Stimulated activated CD4-positive, alpha-beta T cell treated with anti-CD3 and anti-CD28 coated beads, Interleukin-1b, Interleukin-23, amount 100 ng/mL, for 4 hours (primary cell): ENCODE results near the gene OR51B4.
"Not testable (repeated sequence)": the region's sequence is repeated elsewhere in the genome, so short reads cannot be mapped to it uniquely, and the experiment has no call there.

Experiments used
- DNase-seq, 2 donors: peaks; one replicate each; pipeline ENCODE4 v3.0.0-alpha.2; 2020; ENCODE audit warnings: low read depth in 2 of 2

The OR51B4 gene

DNA sequence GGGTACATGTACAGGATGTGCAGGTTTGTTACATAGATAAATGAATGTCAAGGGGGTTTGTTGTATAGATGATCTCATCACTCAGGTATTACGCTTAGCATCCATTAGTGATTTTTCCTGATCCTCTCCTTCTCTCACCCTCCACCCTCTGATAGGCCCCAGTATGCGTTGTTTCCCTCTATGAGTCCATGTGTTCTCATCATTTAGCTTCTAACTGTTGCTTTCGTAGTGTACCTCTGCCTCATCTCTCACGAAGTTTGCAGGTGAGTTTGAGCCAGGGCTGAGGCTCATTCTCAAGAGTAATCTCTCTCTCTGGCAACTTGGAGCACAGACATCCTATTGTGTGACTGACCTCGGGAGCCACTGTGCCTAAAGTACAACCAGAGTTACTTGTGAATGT is 27.4 kb downstream of the OR51B4 start:
- DNase-seq: no peak

DNA sequence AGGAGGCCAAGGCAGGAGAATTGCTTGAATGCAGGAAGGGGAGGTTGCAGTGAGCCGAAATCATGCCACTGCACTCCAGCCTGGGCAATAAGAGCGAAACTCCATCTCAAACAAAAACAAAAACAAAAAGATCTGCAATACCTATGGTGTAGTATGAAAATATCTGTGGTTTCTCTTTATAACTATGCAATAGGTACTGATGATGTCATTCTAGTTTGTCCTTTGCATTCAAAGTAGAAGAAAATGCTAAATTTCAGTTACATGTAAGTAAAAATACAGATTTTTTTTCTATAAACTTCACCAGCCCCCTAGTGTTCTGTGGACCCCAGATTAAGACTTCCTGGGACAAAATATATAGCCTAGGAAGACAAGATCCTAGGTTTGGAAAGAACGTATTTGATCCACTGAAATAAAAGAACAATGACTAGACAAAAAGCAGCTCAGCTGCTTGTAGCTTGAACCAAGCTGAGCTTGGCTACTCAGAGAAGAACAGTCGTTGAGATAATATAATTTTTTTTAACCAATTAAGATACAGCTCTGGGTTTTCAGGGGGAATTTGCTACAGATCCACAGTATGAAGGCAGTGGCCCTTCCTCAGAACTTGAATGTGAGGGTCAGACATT is 29.2 kb downstream of the OR51B4 start:
- DNase-seq: no peak

DNA sequence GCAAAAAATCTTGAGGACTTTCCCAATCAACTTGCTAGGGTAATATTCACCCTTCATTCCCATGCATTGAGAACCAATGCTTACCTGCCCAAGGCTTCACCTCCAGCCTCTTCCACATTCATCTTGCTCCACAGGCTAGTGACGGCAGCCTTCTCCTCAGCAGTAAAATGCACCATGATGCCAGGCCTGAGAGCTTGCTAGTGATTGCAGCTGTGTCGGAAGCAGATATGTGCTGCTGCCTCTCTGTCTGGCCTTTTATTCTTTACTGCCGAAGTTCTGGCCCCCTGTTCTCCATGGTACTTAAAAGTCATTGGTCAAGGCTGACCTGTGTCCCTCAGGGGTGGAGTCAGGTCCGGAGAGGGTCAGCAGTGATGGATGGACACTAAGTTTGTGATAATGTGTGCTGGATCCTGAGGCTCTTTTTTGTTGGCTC is 32.0 kb downstream of the OR51B4 start, which contains the start of gene HBE1:
Gene HBE1, minus strand, starts transcription at position 231 of the 433 bp plus-strand sequence. Its CDS starts 55 bp downstream, at position 176.
- DNase-seq: no peak

DNA sequence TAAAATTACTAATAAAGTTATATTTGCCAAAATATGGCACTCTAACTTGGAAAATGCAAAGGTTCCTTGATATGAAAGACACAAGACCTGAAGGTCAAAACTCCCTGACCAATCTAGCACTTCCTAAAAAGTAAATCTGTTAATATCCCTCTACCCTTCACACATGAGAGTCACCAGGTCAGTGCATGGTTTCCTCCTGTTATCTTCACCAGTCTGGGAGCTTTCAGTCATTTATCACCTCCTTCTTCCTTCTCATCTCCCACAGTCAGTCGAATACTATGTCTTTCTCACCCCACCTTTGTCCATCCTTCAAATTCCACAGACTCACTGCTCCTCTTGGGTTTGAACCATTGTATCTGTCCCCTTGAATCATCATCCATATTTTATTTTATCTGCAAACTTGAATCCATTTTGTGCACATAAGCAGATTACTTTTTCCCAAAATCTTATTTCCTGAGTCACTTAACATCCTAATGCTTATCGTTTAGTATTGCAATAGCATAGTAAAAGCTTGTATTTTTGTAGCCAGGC is 34.6 kb downstream of the OR51B4 start:
- no peak for DNase-seq

DNA sequence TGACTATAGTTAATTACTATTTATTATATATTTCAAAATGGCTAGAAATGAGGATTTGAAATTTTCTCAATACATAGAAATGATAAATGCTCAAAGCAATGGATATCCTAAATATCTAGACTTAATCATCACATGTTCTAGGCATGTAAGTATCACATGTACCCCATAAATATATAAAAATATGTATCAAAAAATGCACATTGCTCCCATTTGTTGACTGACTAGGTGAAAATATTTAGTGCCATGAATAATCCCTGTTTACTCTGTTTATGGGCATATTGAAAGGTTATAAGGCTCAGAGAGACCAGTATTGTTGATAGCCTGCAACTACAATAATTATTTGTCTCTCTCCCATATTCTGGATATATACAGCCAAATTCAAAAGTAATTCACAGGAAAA is 35.1 kb downstream of the OR51B4 start:
- DNase-seq: no peak

DNA sequence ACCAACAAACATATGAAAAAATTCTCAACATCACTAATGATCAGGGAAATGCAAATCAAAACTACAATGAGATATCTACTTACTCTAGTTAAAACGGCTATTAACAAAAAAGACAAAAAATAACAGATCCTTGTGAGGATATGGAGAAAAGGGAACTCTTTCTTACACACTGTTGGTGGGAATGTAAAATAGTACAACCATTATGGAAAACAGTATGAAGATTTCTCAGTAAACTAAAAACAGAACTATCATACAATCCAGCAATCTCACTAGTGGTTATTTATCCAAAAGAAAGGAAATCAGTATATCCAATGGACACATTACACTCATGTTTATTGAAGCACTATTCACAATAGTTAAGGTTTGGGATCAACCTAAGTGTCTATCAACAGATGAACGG is 35.9 kb downstream of the OR51B4 start:
- DNase-seq: no peak

DNA sequence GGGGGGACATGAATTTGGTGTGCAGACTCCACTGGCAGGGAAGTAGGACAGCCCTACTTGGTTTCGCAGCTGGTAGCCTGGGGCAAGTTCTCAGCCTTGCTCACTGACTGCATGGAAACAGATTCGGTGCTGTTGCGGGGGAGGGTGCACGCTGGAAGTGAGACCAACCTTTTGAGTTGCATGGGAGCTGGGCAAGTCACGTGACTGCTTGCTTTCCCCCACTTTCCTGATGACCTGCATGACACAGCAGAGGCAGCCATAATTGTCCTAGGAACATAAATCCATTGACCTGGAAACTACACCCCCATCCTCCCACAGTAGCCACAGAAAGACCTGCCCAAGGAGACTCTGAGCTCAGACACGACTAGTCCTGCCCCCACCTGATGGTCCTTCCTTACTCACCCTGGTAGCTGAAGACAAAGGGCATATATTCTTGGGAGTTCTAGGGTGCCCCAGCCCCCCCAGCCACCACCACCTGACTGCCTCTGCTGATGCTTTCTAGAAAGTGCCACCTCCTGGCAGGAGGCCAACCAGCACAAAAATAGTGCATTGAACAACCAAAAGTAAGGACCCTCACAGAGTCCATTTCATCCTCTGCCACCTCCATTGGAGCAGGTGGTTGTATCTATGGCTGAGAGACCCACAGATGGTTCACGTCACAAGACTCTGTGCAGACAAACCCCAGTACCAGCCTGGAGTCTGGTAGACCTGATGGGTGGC is 43.0 kb downstream of the OR51B4 start:
- DNase-seq: no peak

DNA sequence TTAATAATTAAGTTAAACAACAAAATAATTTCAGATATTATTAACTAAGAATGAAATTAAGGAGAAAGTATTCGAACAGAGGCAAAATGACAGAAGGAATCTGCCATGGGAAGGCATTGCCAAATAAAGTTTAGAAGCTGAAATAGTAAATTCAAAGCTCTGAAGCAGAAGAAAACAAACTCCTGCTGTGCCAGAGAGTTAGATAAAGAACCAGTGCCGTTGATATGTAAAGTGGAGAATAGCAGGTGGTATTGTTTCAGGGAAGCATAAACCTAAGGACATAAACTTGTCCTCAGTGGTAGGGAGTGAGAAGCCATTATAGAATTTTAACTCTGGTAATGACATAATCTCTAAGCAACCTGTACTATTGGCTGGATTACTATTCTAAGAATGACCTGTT is 44.5 kb downstream of the OR51B4 start:
- DNase-seq: no peak

DNA sequence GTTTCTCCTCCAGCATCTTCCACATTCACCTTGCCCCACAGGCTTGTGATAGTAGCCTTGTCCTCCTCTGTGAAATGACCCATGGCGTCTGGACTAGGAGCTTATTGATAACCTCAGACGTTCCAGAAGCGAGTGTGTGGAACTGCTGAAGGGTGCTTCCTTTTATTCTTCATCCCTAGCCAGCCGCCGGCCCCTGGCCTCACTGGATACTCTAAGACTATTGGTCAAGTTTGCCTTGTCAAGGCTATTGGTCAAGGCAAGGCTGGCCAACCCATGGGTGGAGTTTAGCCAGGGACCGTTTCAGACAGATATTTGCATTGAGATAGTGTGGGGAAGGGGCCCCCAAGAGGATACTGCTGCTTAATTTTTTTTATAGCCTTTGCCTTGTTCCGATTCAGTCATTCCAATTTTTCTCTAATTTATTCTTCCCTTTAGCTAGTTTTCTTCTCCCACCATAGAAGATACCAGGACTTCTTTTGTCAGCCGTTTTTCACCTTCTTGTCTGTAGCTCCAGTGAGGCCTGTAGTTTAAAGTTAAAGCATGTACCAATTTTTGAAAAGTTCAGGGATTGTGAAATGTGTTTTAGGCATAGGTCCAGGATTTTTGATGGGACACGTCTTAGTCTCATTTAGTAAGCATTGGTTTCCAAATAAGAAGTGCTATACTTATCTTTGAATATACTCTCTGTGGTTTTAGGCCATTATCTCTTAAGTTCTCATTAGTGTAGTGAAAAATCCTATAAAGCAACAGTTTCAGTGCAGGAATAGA is 46.9 kb downstream of the OR51B4 start, which contains the start of gene HBG2:
Gene HBG2, minus strand, starts transcription at position 136 of the 768 bp plus-strand sequence. Its CDS starts 53 bp downstream, at position 83.
- not testable (repeated sequence) for DNase-seq

DNA sequence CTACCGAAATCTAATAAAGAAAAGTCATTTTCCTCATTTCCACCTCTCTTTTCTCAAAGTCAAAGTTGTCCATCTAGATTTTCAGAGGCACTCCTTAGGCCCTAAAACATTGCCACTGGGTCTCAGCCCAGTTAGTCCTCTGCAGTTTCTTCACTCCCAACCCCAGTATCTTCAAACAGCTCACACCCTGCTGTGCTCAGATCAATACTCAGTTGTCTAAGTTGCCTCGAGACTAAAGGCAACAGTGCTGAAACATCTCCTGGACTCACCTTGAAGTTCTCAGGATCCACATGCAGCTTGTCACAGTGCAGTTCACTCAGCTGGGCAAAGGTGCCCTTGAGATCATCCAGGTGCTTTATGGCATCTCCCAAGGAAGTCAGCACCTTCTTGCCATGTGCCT is 47.7 kb downstream of the OR51B4 start:
- not testable (repeated sequence) for DNase-seq

DNA sequence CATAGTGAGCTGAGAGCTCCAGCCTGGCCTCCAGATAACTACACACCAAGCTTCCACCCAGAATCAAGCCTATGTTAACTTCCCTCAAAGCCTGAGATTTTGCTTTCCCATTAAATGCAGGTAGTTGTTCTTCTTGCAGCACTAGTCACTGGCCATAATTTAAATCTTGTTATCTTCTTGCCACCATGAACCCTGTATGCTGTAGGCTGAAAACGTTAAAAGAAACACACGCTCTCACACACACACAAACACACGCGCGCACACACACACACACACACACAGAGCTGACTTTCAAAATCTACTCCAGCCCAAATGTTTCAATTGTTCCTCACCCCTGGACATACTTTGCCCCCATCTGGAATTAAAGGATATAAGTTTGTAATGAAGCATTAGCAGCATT is 48.3 kb downstream of the OR51B4 start:
- DNase-seq: not testable (repeated sequence)

DNA sequence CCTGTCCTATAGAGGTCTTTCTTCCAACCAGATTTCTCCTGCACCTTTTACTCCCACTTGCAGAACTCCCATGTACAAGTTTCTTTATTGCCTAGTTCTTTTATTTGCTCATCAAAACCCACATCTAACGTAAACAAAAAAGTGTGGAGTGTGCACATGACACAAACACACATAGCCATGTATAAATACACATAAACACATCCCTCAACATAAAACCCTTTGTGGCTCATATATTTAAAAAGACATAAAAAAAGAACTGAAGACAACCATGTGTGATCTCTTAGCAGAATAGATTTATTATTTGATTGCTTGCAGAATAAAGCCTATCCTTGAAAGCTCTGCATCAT is 48.9 kb downstream of the OR51B4 start:
- no peak for DNase-seq

DNA sequence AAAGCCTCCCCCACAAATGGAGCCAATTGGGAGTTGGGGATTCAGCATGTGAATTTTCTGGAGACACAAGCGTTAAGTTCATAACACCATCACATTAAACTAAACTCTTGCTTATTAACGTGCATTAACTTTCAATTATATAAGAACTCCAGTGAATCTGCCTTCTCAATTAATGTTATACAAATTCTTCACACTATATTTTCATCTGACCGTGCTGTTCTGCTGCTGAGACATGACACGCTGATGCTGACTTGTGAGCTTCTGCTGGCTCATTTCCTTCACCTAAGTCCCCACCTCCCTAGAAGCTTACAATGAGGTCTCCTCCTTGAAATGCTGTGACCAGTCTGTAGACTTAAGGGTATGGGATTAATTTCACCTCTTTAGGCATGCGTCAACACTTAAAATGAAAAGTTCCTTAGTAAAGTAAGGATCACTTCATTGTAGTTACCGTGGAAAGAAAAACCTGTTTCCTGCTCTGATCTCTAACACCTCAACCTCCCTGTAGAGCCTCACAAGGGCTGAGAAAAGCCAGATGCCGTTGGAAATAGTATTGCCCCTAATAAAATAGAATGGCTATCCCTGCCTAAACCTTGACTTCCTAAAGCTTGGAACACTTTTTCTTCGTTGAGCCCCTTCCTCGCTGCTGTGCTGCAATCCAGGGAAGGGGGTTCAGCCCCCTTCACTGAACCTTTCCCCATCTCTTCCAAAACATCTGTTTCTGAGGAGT is 49.4 kb downstream of the OR51B4 start:
- DNase-seq: no peak

DNA sequence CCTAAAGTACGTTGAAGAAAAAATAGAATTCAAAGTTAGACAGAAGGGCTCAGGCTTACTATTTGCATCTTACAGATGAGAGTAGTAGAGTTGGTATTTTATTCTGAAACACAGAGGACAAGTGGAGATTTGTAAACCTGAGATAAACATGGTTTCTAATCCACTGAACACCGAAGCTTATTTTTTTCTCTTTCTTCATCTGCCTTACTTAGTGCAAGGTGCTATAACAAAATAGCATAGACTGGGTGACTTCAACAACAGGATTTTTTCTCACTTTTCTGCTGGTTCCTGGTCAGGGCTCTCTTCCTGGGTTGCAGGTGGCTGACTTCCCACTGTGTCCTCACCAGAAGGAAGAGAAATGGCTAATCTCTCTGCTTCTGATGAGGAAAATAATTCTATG is 50.0 kb downstream of the OR51B4 start:
- no peak for DNase-seq
